B cell (primary cell): ENCODE measurements around the gene CDC42EP4. TPM values are rescaled to one million over a fixed set of nuclear protein-coding genes. Genes with fewer than 3 reads are reported as not detected.

Experiments
- ATAC-seq: fragments of 200-7000 bp; cut with Tn5 transposase; one replicate; pipeline ENCODE4 v1.10.0; 2021; ENCODE audit warnings: low read depth, mild to moderate bottlenecking, moderate number of reproducible peaks, moderate library complexity
- CTCF ChIA-PET: fragments of 350-600 bp; sonication (Branson Sonifier 250); formaldehyde crosslinking; loops from one replicate; lab custom pipeline; 2021; ENCODE audit warnings: antibody characterized with exemption, inconsistent platforms; lab: Charles Lee
- POLR2A ChIA-PET: fragments of 350-600 bp; sonication (Branson Sonifier 250); formaldehyde crosslinking; loops from one replicate; lab custom pipeline; 2021; ENCODE audit warnings: antibody characterized with exemption; lab: Charles Lee
- DNase-seq: peaks from one replicate; pipeline ENCODE4 v3.0.0; 2013
- H2AFZ ChIP-seq: 2 replicates; pipeline ENCODE4 v1.6.1; 2012; ENCODE audit warnings: mild to moderate bottlenecking, low read depth, low read length; ENCODE audit not compliant: insufficient read depth, poor library complexity, severe bottlenecking
- H3K27ac ChIP-seq, 2 donors: 1 replicate in 1 of 2; 2 replicates in 1 of 2; pipeline ENCODE4 v1.5.1; 2012 to 2013; ENCODE audit warnings: low read length in 2 of 2, mild to moderate bottlenecking in 2 of 2, moderate library complexity in 1 of 2
- H3K27me3 ChIP-seq, 4 experiments: fragments of 200-600 bp in 1 of 4; sonication (generic) in 1 of 4; replicated peaks in 1 of 4; 1 replicate in 2 of 4; 2 replicates in 2 of 4; pipeline versions ENCODE4 v1.6.1 to v1.7.0; 2013 to 2016; ENCODE audit warnings: low read length in 3 of 4, mild to moderate bottlenecking in 2 of 4, mixed read lengths in 1 of 4, moderate library complexity in 1 of 4; ENCODE audit not compliant: insufficient read depth in 4 of 4, control insufficient read depth in 3 of 4; ENCODE audit errors: control extremely low read depth in 1 of 4
- H3K36me3 ChIP-seq, 2 experiments: replicated peaks in 1 of 2; 1 replicate in 1 of 2; 2 replicates in 1 of 2; pipeline versions ENCODE4 v1.6.1 to v1.7.1; 2013; ENCODE audit warnings: low read length in 1 of 2; ENCODE audit not compliant: insufficient read depth in 2 of 2, control insufficient read depth in 1 of 2; ENCODE audit errors: control extremely low read depth in 1 of 2, extremely low read depth in 1 of 2
- H3K4me1 ChIP-seq, 2 donors: fragments of 200-600 bp in 1 of 2; sonication (generic) in 1 of 2; 1 replicate in 1 of 2; 2 replicates in 1 of 2; pipeline versions ENCODE4 v1.5.1 to v1.6.1; 2013 to 2017; ENCODE audit warnings: low read length in 2 of 2; ENCODE audit not compliant: control insufficient read depth in 2 of 2, insufficient read depth in 2 of 2
- H3K4me2 ChIP-seq: replicated peaks from 2 replicates; pipeline ENCODE3; 2012; ENCODE audit warnings: mild to moderate bottlenecking, low read depth, low read length; ENCODE audit not compliant: poor library complexity, severe bottlenecking
- H3K4me3 ChIP-seq, 5 experiments: fragments of 200-600 bp in 1 of 5; sonication (generic) in 1 of 5; 1 replicate in 3 of 5; 2 replicates in 2 of 5; pipeline versions ENCODE4 v1.5.1 to v1.7.0; 2011 to 2016; ENCODE audit warnings: low read length in 4 of 5, mild to moderate bottlenecking in 4 of 5, low read depth in 2 of 5, control low read depth in 1 of 5, moderate library complexity in 1 of 5; ENCODE audit not compliant: insufficient read depth in 1 of 5; ENCODE audit errors: control extremely low read depth in 1 of 5, extremely low read depth in 1 of 5
- H3K79me2 ChIP-seq: fragments of 200-600 bp; sonication (generic); one replicate; pipeline ENCODE4 v1.6.0; 2016; ENCODE audit warnings: low read length; ENCODE audit not compliant: control insufficient read depth, insufficient read depth
- H3K9ac ChIP-seq: fragments of 200-600 bp; sonication (generic); 2 replicates; pipeline ENCODE4 v1.6.1; 2017; ENCODE audit warnings: mild to moderate bottlenecking, low read length, moderate library complexity
- H3K9me3 ChIP-seq, 3 donors: one replicate each; pipeline versions ENCODE4 v1.6.1 to v1.7.1; 2013; ENCODE audit warnings: low read length in 2 of 3; ENCODE audit not compliant: control insufficient read depth in 2 of 3, insufficient read depth in 1 of 3; ENCODE audit errors: control extremely low read depth in 1 of 3
- H4K20me1 ChIP-seq: 2 replicates; pipeline ENCODE4 v1.6.0; 2012; ENCODE audit warnings: mild to moderate bottlenecking, low read length; ENCODE audit not compliant: insufficient read depth, control insufficient read depth, poor library complexity, severe bottlenecking
- H3K27ac Mint-ChIP-seq: one replicate; pipeline ENCODE4 v1.8.0; 2021; ENCODE audit warnings: mixed read lengths
- H3K27me3 Mint-ChIP-seq: one replicate; pipeline ENCODE4 v1.8.0; 2021; ENCODE audit warnings: mixed read lengths
- H3K4me1 Mint-ChIP-seq: one replicate; pipeline ENCODE4 v1.8.0; 2021; ENCODE audit warnings: mixed read lengths
- H3K4me3 Mint-ChIP-seq: one replicate; pipeline ENCODE4 v1.8.0; 2021; ENCODE audit warnings: mixed read lengths
- H3K9me3 Mint-ChIP-seq: one replicate; pipeline ENCODE4 v1.8.0; 2022; ENCODE audit warnings: mixed read lengths; ENCODE audit not compliant: insufficient read depth
- CTCF ChIP-seq: fragments of 200-600 bp; IDR thresholded peaks from one replicate; pipeline ENCODE4 v1.8.0; 2022; ENCODE audit warnings: antibody characterized with exemption, mild to moderate bottlenecking
- EZH2 ChIP-seq: IDR thresholded peaks from 2 replicates; pipeline ENCODE4 v1.6.1; 2012; ENCODE audit warnings: borderline replicate concordance, low read depth, mild to moderate bottlenecking, moderate library complexity, low read length; ENCODE audit not compliant: insufficient read depth, poor library complexity, severe bottlenecking
- WGBS: methylation state at CpG from one replicate; pipeline ENCODE4 v1.1.5; 2013; ENCODE audit warnings: missing lambda C conversion rate; ENCODE audit not compliant: insufficient coverage; 5-methylcytosine and 5-hydroxymethylcytosine counted together
- intact Hi-C: fragments of 100-400 bp; cut with micrococcal nuclease; formaldehyde crosslinking; loops from one replicate; pipeline ENCODE4 v1.10.0; 2022
- polyA plus RNA-seq: library from polyadenylated mRNA; depleted of rRNA; stranded (reverse); fragments of >200 nt; gene quantifications from 2 replicates; pipeline ENCODE4 v1.2.3, GENCODE V29; 2012
- total RNA-seq, 2 donors: library from RNA; stranded (reverse); fragments of 120-200 nt in 1 of 2; gene quantifications; 1 replicate in 1 of 2; 2 replicates in 1 of 2; pipeline versions ENCODE4 v1.2.3 to v1.2.4, GENCODE V29; 2013 to 2022

Gene CDC42EP4
- total and polyA plus RNA-seq, 2 donors (not counting 1 experiment from before 2014, with no cell fraction given) = 0.79 to 2.0 TPM

GRCh38 chr17:73346501-73347162, 34.8 kb upstream of the CDC42EP4 start:
- no peaks in the 10 kb centered on the region for H3K4me1 Mint-ChIP-seq
- Histone ChIP-seq H3K27ac (no peak overlapping the region), H3K9ac (no peak overlapping the region), H4K20me1 (no peaks in the 10 kb centered on the region), H3K4me3 (no peak overlapping the region), H2AFZ (no peak overlapping the region), H3K9me3 (no peaks in the 10 kb centered on the region), H3K4me1 (no peaks in the 10 kb centered on the region), H3K27me3 (peaks cover 0 to 4% (median 0%) of the 10 kb centered on the region in 4 experiments), H3K4me2 (no peak overlapping the region), H3K36me3 (peaks cover 0 to 5% of the 10 kb centered on the region in 2 experiments), H3K79me2 (no peaks in the 10 kb centered on the region)
- no peak overlapping the region for H3K4me3 Mint-ChIP-seq
- ATAC-seq (no peak), DNase-seq (no peak)
- ChIA-PET CTCF (no interaction called here), POLR2A (no interaction called here)
- no peaks in the 10 kb centered on the region for H3K9me3 Mint-ChIP-seq
- H3K27me3 Mint-ChIP-seq = no peaks in the 10 kb centered on the region
- TF ChIP-seq EZH2 = no peak
- no peak for TF ChIP-seq CTCF
- WGBS = 76% methylated on average over 8 of the region's 12 CpGs
- H3K27ac Mint-ChIP-seq = no peak overlapping the region
- intact Hi-C loops = no loop called here

- CTCF ChIA-PET = interaction anchor here (1.3 kb wide), 1 partner anchor 89 kb away, joined by 3 read pairs; no protein-coding TSS in a partner anchor
- TF ChIP-seq CTCF (no peak), EZH2 (no peak)
- no peaks in the 10 kb centered on the region for H3K9me3 Mint-ChIP-seq
Observed at GRCh38 chr17:73343739-73344454, 32.1 kb upstream of the CDC42EP4 start.

More at GRCh38 chr17:73343739-73344454, 32.1 kb upstream of the CDC42EP4 start:
- H3K4me2 ChIP-seq = no peak overlapping the region
- H3K4me3 ChIP-seq = no peak overlapping the region
- ATAC-seq (no peak), DNase-seq (no peak)
- no peaks in the 10 kb centered on the region for H3K79me2 ChIP-seq
- peaks cover 0 to 8% (median 0%) of the 10 kb centered on the region in 4 experiments for H3K27me3 ChIP-seq
- WGBS = 76% methylated on average over 9 of the region's 11 CpGs
- no peak overlapping the region for H3K4me3 Mint-ChIP-seq
- no peak overlapping the region for H3K27ac Mint-ChIP-seq
- intact Hi-C loops = no loop called here
- H3K9ac ChIP-seq = no peak overlapping the region
- H3K9me3 ChIP-seq = no peaks in the 10 kb centered on the region
- H3K4me1 ChIP-seq = no peaks in the 10 kb centered on the region
- no peaks in the 10 kb centered on the region for H4K20me1 ChIP-seq
- peaks cover 0 to 5% of the 10 kb centered on the region in 2 experiments for H3K36me3 ChIP-seq
- H3K27ac ChIP-seq = no peak overlapping the region
- no peak overlapping the region for H2AFZ ChIP-seq
- no peaks in the 10 kb centered on the region for H3K4me1 Mint-ChIP-seq
- POLR2A ChIA-PET = no interaction called here
- H3K27me3 Mint-ChIP-seq = no peaks in the 10 kb centered on the region
